B cell (primary cell): ENCODE data around the gene TRMT61A. TPM values are rescaled to one million over a fixed set of nuclear protein-coding genes. Genes with fewer than 3 reads are reported as not detected.

Experiments
- ATAC-seq: fragments of 200-7000 bp; cut with Tn5 transposase; one replicate; pipeline ENCODE4 v1.10.0; 2021; ENCODE audit warnings: low read depth, mild to moderate bottlenecking, moderate number of reproducible peaks, moderate library complexity
- CTCF ChIA-PET: fragments of 350-600 bp; sonication (Branson Sonifier 250); formaldehyde crosslinking; loops from one replicate; lab custom pipeline; 2021; ENCODE audit warnings: antibody characterized with exemption, inconsistent platforms; lab: Charles Lee
- POLR2A ChIA-PET: fragments of 350-600 bp; sonication (Branson Sonifier 250); formaldehyde crosslinking; loops from one replicate; lab custom pipeline; 2021; ENCODE audit warnings: antibody characterized with exemption; lab: Charles Lee
- DNase-seq: peaks from one replicate; pipeline ENCODE4 v3.0.0; 2013
- H2AFZ ChIP-seq: 2 replicates; pipeline ENCODE4 v1.6.1; 2012; ENCODE audit warnings: mild to moderate bottlenecking, low read depth, low read length; ENCODE audit not compliant: insufficient read depth, poor library complexity, severe bottlenecking
- H3K27ac ChIP-seq, 2 donors: 1 replicate in 1 of 2; 2 replicates in 1 of 2; pipeline ENCODE4 v1.5.1; 2012 to 2013; ENCODE audit warnings: low read length in 2 of 2, mild to moderate bottlenecking in 2 of 2, moderate library complexity in 1 of 2
- H3K27me3 ChIP-seq, 4 experiments: fragments of 200-600 bp in 1 of 4; sonication (generic) in 1 of 4; replicated peaks in 1 of 4; 1 replicate in 2 of 4; 2 replicates in 2 of 4; pipeline versions ENCODE4 v1.6.1 to v1.7.0; 2013 to 2016; ENCODE audit warnings: low read length in 3 of 4, mild to moderate bottlenecking in 2 of 4, mixed read lengths in 1 of 4, moderate library complexity in 1 of 4; ENCODE audit not compliant: insufficient read depth in 4 of 4, control insufficient read depth in 3 of 4; ENCODE audit errors: control extremely low read depth in 1 of 4
- H3K36me3 ChIP-seq, 2 experiments: replicated peaks in 1 of 2; 1 replicate in 1 of 2; 2 replicates in 1 of 2; pipeline versions ENCODE4 v1.6.1 to v1.7.1; 2013; ENCODE audit warnings: low read length in 1 of 2; ENCODE audit not compliant: insufficient read depth in 2 of 2, control insufficient read depth in 1 of 2; ENCODE audit errors: control extremely low read depth in 1 of 2, extremely low read depth in 1 of 2
- H3K4me1 ChIP-seq, 2 donors: fragments of 200-600 bp in 1 of 2; sonication (generic) in 1 of 2; 1 replicate in 1 of 2; 2 replicates in 1 of 2; pipeline versions ENCODE4 v1.5.1 to v1.6.1; 2013 to 2017; ENCODE audit warnings: low read length in 2 of 2; ENCODE audit not compliant: control insufficient read depth in 2 of 2, insufficient read depth in 2 of 2
- H3K4me2 ChIP-seq: replicated peaks from 2 replicates; pipeline ENCODE3; 2012; ENCODE audit warnings: mild to moderate bottlenecking, low read depth, low read length; ENCODE audit not compliant: poor library complexity, severe bottlenecking
- H3K4me3 ChIP-seq, 5 experiments: fragments of 200-600 bp in 1 of 5; sonication (generic) in 1 of 5; 1 replicate in 3 of 5; 2 replicates in 2 of 5; pipeline versions ENCODE4 v1.5.1 to v1.7.0; 2011 to 2016; ENCODE audit warnings: low read length in 4 of 5, mild to moderate bottlenecking in 4 of 5, low read depth in 2 of 5, control low read depth in 1 of 5, moderate library complexity in 1 of 5; ENCODE audit not compliant: insufficient read depth in 1 of 5; ENCODE audit errors: control extremely low read depth in 1 of 5, extremely low read depth in 1 of 5
- H3K79me2 ChIP-seq: fragments of 200-600 bp; sonication (generic); one replicate; pipeline ENCODE4 v1.6.0; 2016; ENCODE audit warnings: low read length; ENCODE audit not compliant: control insufficient read depth, insufficient read depth
- H3K9ac ChIP-seq: fragments of 200-600 bp; sonication (generic); 2 replicates; pipeline ENCODE4 v1.6.1; 2017; ENCODE audit warnings: mild to moderate bottlenecking, low read length, moderate library complexity
- H3K9me3 ChIP-seq, 3 donors: one replicate each; pipeline versions ENCODE4 v1.6.1 to v1.7.1; 2013; ENCODE audit warnings: low read length in 2 of 3; ENCODE audit not compliant: control insufficient read depth in 2 of 3, insufficient read depth in 1 of 3; ENCODE audit errors: control extremely low read depth in 1 of 3
- H4K20me1 ChIP-seq: 2 replicates; pipeline ENCODE4 v1.6.0; 2012; ENCODE audit warnings: mild to moderate bottlenecking, low read length; ENCODE audit not compliant: insufficient read depth, control insufficient read depth, poor library complexity, severe bottlenecking
- H3K27ac Mint-ChIP-seq: one replicate; pipeline ENCODE4 v1.8.0; 2021; ENCODE audit warnings: mixed read lengths
- H3K27me3 Mint-ChIP-seq: one replicate; pipeline ENCODE4 v1.8.0; 2021; ENCODE audit warnings: mixed read lengths
- H3K4me1 Mint-ChIP-seq: one replicate; pipeline ENCODE4 v1.8.0; 2021; ENCODE audit warnings: mixed read lengths
- H3K4me3 Mint-ChIP-seq: one replicate; pipeline ENCODE4 v1.8.0; 2021; ENCODE audit warnings: mixed read lengths
- H3K9me3 Mint-ChIP-seq: one replicate; pipeline ENCODE4 v1.8.0; 2022; ENCODE audit warnings: mixed read lengths; ENCODE audit not compliant: insufficient read depth
- EZH2 ChIP-seq: IDR thresholded peaks from 2 replicates; pipeline ENCODE4 v1.6.1; 2012; ENCODE audit warnings: borderline replicate concordance, low read depth, mild to moderate bottlenecking, moderate library complexity, low read length; ENCODE audit not compliant: insufficient read depth, poor library complexity, severe bottlenecking
- WGBS: methylation state at CpG from one replicate; pipeline ENCODE4 v1.1.5; 2013; ENCODE audit warnings: missing lambda C conversion rate; ENCODE audit not compliant: insufficient coverage; 5-methylcytosine and 5-hydroxymethylcytosine counted together
- intact Hi-C: fragments of 100-400 bp; cut with micrococcal nuclease; formaldehyde crosslinking; loops from one replicate; pipeline ENCODE4 v1.10.0; 2022
- polyA plus RNA-seq: library from polyadenylated mRNA; depleted of rRNA; stranded (reverse); fragments of >200 nt; gene quantifications from 2 replicates; pipeline ENCODE4 v1.2.3, GENCODE V29; 2012
- total RNA-seq, 2 donors: library from RNA; stranded (reverse); fragments of 120-200 nt in 1 of 2; gene quantifications; 1 replicate in 1 of 2; 2 replicates in 1 of 2; pipeline versions ENCODE4 v1.2.3 to v1.2.4, GENCODE V29; 2013 to 2022
- TF ChIP-seq, protein P1 (sequence below): fragments of 200-600 bp; IDR thresholded peaks from one replicate; pipeline ENCODE4 v1.8.0; 2022; ENCODE audit warnings: antibody characterized with exemption, mild to moderate bottlenecking

Gene TRMT61A
- total and polyA plus RNA-seq, 2 donors (not counting 1 experiment from before 2014, with no cell fraction given) = 9.5 to 18.4 TPM

DNA sequence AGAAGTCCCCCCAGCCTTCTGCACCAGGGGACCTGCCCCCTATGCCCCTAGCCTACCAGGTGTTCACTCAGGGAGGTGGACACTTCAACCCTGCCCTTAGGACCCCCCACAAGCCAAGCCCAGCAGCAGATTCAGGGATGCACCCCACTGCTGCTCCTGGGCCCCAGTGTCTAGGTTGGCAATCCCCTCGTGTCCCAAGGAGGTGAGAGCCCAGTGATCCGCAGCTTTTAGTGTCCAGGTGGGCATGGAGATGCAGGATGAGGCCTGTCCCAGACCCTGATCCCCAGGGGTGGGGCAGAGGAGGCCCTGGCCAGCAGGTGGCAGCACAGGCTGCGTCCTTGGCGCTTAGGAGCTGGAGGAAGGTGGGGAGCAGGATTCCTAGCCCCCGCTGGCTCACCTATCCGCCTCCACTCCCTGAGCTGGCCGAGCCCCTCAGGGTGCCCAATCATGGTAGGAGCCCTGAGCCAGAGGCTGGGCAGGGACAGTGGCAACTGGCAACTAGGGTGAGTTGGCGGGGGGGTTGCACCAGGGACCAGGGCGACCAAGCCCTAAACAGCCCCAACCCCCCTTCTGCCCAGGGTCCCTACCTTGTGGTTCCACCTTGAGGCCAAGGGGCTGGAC, 10.5 kb upstream of the TRMT61A start:
- no peak overlapping the region for H3K27ac ChIP-seq
- peak; percentile 22 for ATAC-seq
- no peak overlapping the region for H2AFZ ChIP-seq
- CTCF ChIA-PET = interaction anchor here (0.8 to 6.1 kb wide), 16 partner anchors 9 to 414 kb away, joined by 3 to 128 read pairs (median 6); partner anchors contain the start of gene TRMT61A
- H3K27me3 ChIP-seq = peaks cover 0 to 30% (median 10%) of the 10 kb centered on the region in 4 experiments
- peaks cover 22 to 31% of the 10 kb centered on the region in 2 donors for H3K4me1 ChIP-seq
- no peak overlapping the region for H3K4me3 ChIP-seq
- no peak overlapping the region for H3K9ac ChIP-seq
- peaks cover 0 to 7% (median 0%) of the 10 kb centered on the region in 3 donors for H3K9me3 ChIP-seq
- Mint-ChIP-seq H3K27me3 (peaks cover under 1% of the 10 kb centered on the region), H3K27ac (no peak overlapping the region), H3K4me3 (no peak overlapping the region), H3K9me3 (no peaks in the 10 kb centered on the region), H3K4me1 (peaks cover 9% of the 10 kb centered on the region)
- no peak overlapping the region for H3K4me2 ChIP-seq
- DNase-seq = peak; percentile 70
- H4K20me1 ChIP-seq = peaks cover 11% of the 10 kb centered on the region
- WGBS = 48% methylated on average over 8 of the region's 9 CpGs
- no peaks in the 10 kb centered on the region for H3K79me2 ChIP-seq
- intact Hi-C loops = no loop called here
- TF ChIP-seq, protein P1, sequence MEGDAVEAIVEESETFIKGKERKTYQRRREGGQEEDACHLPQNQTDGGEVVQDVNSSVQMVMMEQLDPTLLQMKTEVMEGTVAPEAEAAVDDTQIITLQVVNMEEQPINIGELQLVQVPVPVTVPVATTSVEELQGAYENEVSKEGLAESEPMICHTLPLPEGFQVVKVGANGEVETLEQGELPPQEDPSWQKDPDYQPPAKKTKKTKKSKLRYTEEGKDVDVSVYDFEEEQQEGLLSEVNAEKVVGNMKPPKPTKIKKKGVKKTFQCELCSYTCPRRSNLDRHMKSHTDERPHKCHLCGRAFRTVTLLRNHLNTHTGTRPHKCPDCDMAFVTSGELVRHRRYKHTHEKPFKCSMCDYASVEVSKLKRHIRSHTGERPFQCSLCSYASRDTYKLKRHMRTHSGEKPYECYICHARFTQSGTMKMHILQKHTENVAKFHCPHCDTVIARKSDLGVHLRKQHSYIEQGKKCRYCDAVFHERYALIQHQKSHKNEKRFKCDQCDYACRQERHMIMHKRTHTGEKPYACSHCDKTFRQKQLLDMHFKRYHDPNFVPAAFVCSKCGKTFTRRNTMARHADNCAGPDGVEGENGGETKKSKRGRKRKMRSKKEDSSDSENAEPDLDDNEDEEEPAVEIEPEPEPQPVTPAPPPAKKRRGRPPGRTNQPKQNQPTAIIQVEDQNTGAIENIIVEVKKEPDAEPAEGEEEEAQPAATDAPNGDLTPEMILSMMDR = peak; percentile 93
- no peak for TF ChIP-seq EZH2
- H3K36me3 ChIP-seq = no peaks in the 10 kb centered on the region
- POLR2A ChIA-PET = interaction anchor here (0.6 to 1.3 kb wide), 3 partner anchors 9 to 440 kb away, joined by 3 to 5 read pairs (median 3); no protein-coding TSS in a partner anchor
